Measurements from ENCODE around the gene GMDS. TPM values are rescaled to one million over a fixed set of nuclear protein-coding genes. Genes with fewer than 3 reads are reported as not detected.

GMDS gene
- total and polyA plus RNA-seq, 2 of the 8 experiments (the other 6 are each of a cell fraction or from before 2014, with no cell fraction given): 16.8 to 50.0 TPM

DNA sequence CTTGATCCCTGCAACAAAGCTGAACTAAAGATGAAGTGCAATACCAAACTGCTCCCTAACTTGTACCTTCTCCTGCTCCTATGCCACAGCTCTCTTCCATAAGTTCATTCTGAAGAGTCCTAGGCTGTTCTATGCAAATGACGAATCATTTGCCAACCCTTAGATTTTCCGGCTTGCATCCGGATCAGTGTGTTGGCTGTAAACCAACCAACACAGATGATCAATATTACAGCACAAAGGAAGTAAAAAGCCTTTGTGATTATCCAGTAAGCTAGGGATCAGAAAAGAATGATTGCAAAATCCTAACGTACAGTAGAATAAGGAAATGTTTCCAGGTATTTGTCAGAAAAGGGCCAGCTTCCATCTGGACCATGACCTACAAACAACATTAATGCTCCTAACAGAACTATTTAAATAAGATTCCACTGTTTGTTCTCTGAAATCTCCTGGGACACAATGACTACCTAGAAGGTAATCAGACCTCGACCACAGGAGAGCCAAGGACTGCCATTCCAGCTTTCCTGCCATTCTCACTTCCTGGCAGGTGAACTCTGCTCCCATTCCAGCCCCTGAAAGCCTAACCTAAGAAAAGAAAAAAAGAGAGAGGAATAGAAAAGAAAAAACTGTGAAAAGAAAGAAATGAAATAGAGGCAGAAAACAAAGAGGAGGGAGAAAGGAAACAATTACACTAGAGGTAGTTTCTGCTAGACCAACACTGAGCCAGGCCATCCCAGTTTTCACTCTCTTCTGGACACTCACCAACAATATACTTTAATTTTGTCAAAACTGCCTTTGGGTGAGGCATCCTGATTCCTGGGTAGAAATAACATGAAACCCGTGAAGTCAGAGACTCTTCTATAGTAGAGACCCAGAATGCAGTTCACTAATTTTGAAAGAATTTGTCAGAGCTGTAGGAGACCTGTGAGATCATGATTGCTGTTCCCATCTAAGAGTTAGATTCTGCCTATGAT lies 19.7 kb downstream of the GMDS start (continued):
- TF ChIP-seq CTCF (IDR thresholded peaks at IDR 0.05; ENCODE audit: control extremely low read depth in 1 of 3, insufficient read depth in 1 of 3, low read depth in 1 of 3, low read length in 3 of 3) (no peak), SIX5 (IDR thresholded peaks at IDR 0.05; ENCODE audit: low read depth, low read length) (no peak)
